HG03159 (cell line): ENCODE measurements around the gene PNKD.

Source experiments
- ATAC-seq: cut with Tn5 transposase; IDR thresholded peaks from one replicate; pipeline ENCODE4 v1.9.1; 2021; ENCODE audit warnings: mild to moderate bottlenecking, moderate library complexity; ENCODE audit not compliant: unreplicated experiment

PNKD gene

DNA sequence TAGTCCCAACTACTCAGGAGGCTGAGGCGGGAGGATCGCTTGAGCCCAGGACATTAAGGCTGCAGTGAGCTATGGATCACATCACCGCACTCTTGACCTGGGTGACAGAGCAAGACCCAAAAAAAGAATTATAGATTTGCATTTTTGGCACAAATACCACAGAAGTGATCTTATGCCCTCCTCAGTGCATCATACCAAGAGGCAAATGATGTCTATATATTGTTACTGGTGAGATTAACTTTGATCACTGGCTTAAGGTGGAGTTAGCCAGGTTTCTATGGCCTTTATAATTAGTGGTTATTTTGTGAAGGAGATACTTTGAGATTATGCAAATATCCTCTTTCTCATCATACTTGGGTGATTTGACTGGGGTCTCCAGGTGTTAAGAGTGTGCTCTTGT, 64.2 kb downstream of the PNKD start:
- ATAC-seq = no peak

DNA sequence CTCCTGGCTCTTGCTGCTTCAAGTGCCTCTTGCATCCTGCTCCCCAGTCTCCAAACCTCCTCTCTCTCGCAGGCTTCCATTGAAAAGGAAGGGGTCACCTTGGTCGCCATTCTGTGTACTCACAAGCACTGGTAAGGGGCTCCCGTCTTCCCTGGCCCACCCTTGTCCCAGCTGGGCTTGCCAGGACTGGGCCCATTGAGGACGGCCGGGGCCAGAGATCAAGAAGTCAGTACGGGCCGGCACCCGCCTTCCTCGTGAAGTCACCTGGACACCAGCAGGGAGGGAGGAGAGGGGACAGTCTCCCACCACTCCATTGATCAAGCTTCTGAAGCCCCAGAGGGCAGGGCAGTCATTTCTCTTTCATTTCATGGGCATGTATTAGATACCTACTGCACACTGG, 70.3 kb downstream of the PNKD start:
- no peak for ATAC-seq

DNA sequence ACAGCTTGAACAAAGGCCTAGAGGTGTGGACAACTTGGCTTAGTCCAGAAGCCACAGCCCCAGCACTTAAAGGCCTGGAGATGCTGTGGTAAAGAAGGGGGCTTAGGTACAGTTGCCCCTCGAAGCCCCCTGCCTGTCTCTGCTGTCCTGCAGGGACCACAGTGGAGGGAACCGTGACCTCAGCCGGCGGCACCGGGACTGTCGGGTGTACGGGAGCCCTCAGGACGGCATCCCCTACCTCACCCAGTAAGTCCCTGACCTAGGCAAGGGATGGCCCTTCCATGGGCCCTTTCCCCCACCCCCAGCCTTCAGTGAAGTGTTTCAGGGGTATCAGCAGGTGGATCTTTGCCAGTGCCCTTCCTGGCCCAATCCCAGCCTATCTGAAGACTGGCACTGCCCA, 71.1 kb downstream of the PNKD start:
- ATAC-seq = no peak

DNA sequence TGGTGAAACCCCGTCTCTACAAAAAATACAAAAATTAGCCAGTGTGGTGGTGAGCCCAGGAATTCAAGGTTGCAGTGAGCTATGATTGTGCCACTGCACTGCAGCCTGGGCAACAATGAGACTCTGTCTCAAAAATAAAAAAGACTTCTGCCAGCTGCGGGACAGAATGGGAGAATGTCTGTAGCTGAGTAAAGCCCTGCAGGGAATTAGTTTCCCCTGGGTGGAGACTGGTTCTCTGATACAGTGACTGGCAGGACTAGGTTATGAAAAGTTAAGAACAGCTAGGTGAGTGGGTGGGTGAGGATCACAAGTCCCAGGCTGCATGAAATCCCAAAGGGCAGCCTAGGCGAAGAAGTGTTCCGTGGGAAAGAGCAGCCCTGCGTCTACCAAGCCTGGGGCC, 72.5 kb downstream of the PNKD start:
- ATAC-seq = no peak

DNA sequence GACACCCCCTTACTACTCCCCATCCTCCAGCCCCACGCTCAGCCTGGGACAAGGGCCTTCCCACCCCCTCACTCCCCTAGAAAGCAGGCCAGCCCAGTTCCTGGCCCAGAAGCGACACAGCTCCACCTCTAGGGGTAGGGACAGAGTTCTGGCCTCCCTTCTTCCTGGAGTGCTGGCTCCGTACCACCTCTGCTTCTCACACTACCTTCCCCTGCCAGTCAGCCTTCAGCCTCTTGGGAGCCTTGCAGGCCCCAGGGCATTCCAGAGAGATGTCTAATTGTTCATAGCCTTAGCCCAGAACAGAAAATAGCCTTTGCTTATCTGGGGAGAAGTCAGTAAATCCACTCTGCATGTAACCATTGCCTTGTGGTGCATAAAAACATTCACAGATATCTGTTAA, 73.3 kb downstream of the PNKD start:
- ATAC-seq = no peak

DNA sequence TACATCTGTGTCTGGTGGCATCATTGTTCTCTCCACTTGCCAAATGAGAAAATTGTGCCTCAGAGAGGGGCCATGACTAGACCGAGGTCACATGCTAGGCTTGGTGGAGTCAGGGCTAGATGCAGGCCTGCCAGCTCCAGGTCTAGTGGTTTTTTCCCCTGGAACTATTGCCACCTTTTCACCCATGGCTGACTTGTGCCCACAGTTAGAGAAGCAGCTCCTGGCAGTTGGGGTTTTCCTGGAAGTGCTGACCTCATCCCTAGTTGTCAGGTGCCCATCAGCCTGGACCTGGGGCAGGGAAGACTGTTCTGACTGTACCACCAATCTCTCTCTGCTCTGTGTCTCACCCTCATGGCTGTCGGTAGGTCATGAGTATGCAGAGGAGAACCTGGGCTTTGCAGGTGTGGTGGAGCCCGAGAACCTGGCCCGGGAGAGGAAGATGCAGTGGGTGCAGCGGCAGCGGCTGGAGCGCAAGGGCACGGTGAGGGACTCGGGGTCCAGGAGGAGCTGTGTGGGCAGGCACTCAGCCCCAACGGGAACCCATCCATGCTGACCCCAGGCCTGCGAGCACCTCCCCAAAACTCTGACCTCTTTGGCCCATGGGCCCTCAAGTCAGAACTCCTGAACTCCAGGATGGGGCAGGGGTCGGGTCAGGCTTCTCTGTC, 73.9 kb downstream of the PNKD start:
- ATAC-seq = no peak

DNA sequence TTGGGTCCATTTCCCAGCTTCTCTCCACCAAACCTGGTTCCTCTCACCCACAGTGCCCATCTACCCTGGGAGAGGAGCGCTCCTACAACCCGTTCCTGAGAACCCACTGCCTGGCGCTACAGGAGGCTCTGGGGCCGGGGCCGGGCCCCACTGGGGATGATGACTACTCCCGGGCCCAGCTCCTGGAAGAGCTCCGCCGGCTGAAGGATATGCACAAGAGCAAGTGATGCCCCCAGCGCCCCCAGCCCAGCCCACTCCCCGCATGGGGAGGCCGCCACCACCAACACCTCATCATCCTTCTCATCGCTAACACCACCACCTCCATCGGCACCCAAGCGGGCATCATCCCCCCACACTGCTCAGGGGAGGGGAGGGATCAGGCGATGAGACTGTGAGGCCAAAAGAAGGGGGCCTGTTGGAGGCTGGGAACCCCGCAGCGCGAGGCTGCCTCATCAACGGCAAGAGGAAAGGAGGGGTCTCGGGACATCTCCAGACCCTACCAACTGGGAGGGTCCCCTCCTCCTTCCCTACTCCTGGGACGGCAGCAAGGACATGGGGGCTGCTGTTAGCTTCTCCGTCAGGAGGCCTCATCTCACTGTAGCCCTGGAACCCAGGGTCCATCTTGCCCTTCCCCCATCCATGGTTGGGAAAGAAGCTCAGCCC, 74.6 kb downstream of the PNKD start:
- no peak for ATAC-seq

DNA sequence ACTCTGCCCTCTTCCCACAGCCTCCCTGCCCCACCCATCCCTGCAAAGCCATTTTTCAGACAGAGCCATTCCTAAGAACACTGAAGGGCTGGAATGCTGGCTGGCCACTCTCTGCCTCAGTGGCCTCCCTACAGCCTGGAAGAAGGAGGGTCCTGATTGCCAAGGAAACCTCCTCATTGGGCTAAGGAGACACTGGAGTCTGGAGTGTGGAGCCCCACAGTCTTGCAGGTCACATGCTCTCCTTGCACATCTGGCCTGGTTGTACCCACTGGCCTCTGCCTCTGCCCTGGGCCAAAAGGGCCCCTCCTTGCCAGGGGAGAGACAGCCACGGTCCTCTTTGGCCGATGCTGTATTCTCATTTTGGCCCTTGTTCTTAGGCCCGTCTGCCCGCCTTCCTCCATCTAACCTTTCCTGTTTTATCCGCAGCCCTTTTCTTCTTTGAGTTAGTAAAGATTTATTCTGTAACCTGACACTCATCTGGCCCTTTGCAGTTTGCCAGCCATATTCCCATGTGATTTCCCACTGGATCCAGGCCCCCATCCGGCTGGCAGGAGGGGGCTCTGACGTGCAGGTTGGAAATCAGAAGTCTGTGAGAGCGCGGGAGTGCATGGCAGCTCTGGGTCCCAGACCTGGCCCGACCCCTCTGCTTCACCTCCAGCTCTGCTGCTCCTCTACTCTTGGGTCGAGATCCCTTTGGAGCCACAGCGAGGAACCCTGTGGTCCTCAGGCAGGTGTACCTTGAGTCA, 75.3 kb downstream of the PNKD start:
- ATAC-seq = no peak

DNA sequence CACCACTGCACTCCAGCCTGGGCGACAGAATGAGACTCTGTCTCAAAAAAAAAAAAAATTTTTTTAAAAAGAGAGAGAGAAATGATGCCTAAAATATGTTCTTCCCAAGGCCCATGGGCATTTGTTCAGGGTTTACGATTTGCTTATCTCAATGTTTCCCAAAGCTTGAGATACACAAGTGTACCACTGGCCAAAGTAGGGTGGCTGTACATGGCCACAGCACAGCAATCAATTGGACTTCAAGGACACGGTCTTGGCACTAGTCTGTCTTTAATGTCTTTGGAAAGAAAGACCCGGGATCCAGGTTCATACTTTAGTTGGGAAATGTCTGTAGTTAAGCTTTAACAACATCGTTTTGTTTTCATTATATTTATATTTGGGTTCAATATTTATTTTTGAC, 76.9 kb downstream of the PNKD start:
- ATAC-seq = no peak

DNA sequence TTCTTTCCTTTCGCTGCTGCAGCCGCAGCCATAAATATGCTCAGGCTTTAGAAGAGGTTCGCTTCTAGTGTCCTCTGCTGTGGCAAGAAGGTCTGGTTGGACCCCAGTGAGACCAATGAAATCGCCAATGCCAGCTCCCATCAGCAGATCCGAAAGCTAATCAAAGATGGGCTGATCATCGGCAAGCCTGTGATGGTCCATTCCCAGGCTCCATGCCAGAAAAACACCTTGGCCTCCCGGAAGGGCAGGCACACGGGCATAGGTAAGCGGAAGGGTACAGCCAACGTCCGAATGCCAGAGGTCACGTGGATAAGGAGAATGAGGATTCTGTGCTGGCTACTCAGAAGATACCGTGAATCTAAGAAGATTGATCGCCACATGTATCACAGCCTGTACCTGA, 83.7 kb downstream of the PNKD start:
- ATAC-seq = no peak

DNA sequence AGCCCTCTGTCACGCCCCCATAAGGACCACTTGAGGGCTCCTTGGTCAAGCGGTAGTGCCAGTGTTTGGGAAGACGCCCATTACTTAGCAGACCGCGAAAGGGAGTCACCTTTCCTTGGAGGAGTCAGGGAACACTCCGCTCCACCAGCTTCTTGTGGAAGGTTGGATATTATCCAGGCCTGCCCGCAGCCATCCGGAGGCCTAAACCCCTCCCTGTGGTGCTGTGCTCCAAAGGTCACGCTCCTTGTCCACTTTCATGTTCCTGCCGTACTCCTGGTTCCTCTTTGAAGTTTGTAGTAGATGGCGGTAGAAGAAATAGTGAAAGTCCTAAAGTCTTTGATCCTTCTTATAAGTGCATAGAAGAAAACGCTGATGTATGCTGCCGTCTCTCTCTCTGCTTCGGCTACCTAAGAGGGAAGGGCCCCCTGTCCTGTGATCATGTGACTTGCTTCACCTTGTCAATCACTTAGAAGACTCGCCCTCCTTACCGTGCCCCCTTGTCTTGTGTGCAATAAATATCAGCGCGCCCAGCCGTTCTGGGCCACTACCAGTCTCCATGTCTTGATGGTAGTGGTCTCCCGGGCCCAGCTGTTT, 84.6 kb downstream of the PNKD start:
- ATAC-seq = no peak

DNA sequence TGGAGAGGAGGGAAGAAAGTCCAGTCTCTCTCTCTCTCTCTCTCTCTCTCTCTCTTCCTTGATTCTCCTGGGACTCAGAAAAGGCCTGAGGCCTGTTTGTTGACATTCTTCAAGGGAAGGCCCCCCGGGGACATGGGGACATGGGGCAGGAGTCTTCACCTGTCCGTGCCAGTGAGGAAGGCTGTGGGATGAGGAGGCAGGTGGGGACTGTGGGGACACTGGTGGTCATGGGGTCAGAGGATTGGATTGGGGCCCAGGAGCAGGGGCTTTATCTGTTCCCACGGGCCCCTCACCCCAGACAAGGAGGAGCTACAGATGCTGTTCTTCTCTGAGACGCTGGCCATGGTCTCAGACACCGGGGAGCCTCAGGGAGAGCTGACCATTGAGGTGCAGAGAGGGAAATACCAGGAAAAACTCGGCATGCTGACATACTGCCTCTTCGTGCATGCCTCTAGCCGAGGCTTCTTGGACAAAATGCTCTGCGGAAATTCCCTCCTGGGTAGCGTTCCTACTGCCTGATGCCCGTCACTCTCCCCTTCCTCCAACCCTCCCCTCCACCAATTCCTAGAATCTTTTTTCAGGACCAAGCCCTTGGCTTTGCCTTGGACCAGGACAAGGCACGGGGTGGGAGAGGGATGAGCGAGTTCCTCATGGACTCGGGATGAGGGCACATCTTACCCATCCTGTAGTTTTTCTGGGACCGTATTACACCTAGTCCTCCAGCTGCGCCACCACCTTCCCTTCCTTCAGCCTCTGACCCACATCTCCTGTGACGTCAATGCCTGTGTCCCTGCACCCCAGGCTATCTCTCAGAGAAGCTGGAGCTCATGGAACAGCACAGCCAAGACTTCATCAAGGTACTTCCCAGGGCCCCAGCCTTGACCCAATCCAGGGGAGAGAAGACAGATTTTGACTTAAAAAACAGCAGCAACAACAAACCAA, 87.2 kb downstream of the PNKD start:
- no peak for ATAC-seq

DNA sequence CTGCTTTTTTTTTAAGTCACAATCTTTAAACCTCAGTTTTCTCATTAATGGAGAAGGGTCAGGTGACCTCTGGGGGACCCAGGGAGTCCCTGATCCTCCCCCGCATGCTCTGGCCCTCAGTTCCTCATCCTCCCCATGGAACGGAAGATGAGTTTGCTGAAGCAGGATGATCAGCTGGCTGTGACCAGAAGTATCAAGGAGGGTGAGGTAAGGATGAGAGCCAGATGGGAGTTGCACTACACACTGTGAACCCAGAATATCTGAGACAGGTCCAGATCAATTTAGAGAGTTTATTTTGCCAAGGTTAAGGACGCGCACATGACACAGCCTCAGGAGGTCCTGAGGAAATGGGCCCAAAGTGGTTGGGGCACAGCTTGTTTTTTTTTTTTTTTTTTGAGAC, 90.1 kb downstream of the PNKD start:
- no peak for ATAC-seq

DNA sequence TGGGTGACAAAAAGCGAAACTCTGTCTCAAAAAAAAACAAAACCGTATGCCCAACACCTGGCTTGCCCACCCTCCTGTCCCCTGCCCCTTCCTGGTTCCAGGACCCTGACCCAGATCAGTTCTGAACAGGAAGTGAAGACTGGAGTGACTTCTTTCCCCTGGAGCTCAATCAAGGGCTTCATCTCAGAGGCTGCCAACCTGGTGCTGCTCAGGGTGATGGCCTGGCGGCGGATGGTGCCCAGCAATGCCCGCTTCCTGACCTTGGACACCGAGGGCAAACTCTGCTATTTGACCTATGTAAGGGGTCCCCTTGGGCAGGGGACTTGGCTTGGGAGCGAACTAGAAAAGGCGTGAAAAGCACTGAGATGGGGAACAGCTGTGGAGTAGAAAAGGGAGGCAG, 92.3 kb downstream of the PNKD start:
- ATAC-seq = peak; percentile 41

DNA sequence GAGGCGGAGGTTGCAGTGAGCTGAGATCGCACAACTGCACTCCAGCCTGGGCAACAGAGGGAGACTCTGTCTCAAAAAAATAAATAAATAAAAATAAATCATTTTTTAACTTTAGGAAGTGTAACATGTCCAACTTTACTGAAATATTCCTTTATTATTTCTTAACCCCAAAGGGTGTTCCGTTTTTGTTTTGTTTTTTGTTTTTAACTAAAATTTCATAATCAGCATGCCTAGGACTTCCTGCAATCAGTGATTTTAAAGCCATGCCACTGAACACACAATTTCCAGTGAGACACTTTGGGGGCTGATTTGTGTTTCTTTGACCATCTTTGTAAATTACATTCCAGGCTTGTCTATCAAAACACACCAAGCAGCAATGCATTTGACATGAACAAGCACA, 93.4 kb downstream of the PNKD start:
- no peak for ATAC-seq

DNA sequence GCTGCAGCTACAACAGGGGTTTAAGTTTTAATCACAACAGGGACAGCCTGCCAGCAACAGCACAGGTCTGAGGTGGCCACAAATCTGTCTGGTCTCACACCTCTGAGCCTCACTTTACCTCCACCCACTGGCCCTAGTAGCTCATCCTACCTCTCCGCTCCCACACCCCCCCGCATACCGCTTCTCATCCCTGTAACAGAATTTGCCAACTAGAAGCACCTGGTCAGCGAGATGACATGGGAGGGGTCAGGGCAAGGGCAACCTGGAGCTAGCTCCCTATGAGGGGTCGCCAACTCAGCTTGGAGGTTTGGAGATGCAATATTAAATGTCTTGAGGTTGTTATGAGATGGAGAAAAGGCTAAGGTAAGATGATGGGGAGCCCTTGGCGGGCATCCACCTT, 93.9 kb downstream of the PNKD start:
- ATAC-seq = no peak

DNA sequence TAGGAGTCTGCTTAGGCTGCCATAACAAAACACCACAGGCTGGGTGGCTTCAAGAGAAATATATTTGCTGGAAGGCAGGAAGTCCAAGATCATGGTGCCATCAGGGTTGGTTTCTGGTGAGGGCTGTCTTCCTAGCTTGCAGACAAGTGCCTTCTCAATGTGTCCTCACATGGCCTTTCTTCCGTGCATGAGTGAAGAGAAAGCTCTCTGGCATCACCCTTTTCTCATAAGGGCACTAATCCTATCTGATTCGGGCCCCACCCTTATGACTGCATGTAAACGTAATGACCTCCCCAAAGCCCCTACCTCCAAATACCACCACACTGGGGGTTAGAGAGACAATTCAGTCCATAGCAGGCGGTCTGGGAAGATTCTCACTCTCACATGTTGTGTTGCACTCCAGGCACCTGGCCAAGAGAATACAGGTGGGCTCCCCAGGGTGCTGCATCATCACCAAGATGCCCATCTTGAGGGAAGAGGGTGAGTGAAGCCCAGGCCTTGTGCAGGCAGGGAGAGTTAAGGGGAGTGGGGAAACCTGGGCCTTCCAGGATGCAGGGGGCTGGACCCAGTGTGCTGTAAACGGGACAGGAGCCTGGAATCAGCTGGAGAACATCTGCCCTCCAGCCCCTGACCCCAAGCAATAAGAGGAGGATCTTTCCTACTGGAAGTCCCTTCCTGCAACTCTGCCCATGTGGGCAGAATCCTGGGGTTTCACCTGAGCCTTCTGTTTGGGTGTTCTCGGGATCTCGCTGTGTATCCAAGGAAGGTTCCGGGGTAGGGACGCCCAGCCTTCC, 96.5 kb downstream of the PNKD start:
- ATAC-seq = no peak

DNA sequence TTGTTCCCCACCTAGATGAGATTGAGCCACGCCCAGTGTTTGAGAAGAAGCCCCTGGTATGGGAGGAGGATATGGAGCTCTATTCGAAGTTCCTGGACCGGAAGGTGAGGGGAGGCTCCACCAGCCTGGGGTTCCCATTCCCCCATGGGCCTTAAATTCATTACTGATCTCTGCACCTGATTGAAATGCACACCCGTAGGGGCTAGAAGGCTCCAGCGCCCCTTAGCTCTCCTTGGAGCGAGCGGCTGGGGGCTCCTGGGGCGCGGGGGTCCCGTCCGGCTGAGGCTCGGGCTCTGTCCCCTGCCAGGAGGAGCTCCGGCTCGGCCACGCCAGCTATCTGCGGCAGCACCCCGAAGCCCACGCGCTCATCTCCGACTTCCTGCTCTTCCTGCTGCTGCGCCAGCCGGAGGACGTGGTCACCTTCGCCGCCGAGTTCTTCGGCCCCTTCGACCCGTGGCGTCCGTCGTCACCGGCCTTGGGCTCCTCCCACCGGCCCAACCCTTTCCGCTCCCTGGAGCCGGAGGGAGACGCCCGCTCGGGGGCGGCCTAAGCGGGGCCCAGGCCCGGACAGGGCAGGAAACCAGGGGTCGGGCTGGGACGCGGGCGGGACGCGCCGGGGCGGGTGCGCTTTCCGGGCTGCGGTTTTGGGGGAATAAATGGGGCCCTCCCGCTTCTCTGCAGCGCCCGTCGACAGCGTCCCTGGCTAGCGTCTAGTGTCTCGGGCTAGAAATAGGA, 97.3 kb downstream of the PNKD start:
- ATAC-seq = peak; percentile 82

DNA sequence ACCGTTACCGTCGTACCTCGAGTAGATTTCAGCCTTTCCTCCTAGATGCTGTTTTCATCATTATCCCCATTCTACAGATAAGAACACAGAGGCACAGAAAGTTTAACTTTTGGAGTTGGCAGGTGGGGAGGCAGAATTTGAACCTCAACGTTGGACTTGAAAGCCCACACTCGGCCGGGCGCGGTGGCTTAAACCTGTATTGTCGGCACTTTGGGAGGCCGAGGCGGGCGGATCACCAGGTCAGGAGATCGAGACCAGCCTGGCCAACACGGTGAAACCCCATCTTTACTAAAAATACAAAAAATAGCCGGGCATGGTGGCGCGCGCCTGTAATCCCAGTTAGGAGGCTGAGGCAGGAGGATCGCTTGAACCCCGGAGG, 97.8 kb downstream of the PNKD start:
- ATAC-seq = no peak
